NB4 (cell line): ENCODE results near the gene HES1.

Experiments used
- CTCF ChIP-seq: IDR thresholded peaks from one replicate; pipeline ENCODE4 v1.5.1; 2012; ENCODE audit warnings: low read depth, low read length
- MAX ChIP-seq: IDR thresholded peaks from 2 replicates; pipeline ENCODE4 v1.6.1; 2011; ENCODE audit warnings: low read depth, low read length
- POLR2A ChIP-seq: IDR thresholded peaks from 2 replicates; pipeline ENCODE4 v1.6.1; 2011; ENCODE audit warnings: mild to moderate bottlenecking; ENCODE audit not compliant: insufficient read length; ENCODE audit errors: extremely low read depth

DNA sequence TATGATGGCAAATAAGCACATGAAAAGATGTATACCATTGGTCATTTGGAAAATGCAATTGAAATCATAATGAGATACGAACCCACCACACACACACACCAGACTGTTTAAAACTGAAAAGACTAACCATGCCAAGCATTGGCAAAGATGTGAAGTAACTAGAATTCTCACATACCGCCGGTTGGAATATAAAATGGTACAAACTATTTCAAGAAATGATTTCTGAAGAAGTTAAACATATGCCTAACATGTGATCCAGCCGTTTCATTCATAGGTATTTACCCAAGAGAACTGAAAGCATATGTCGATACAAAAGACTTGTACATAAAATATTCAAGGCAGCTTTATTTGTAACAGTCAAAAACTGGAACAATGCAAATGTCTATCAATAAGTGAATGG is 28.9 kb downstream of the HES1 start:
- TF ChIP-seq CTCF (no peak), MAX (no peak), POLR2A (no peak)
